Lower lobe of right lung (tissue), 2 donors: Measurements from ENCODE around the gene NUAK2. TPM values are rescaled to one million over a fixed set of nuclear protein-coding genes. Genes with fewer than 3 reads are reported as not detected.

ENCODE experiments used
- ATAC-seq, 2 donors: fragments of 200-7000 bp; cut with Tn5 transposase; one replicate each; pipeline ENCODE4 v1.9.1; 2020 to 2022; ENCODE audit warnings: mild to moderate bottlenecking in 2 of 2, moderate library complexity in 2 of 2
- DNase-seq: peaks from one replicate; pipeline ENCODE4 v3.0.0-alpha.2; 2020
- H3K27ac ChIP-seq: fragments of 200-600 bp; one replicate; pipeline ENCODE4 v1.8.0; 2022
- H3K27me3 ChIP-seq: fragments of 200-600 bp; one replicate; pipeline ENCODE4 v1.8.0; 2022; ENCODE audit warnings: low read depth
- H3K36me3 ChIP-seq: fragments of 200-600 bp; one replicate; pipeline ENCODE4 v1.8.0; 2022; ENCODE audit warnings: mild to moderate bottlenecking
- H3K4me1 ChIP-seq: fragments of 200-600 bp; one replicate; pipeline ENCODE4 v1.8.0; 2022
- H3K4me3 ChIP-seq: fragments of 200-600 bp; one replicate; pipeline ENCODE4 v1.8.0; 2022; ENCODE audit warnings: mild to moderate bottlenecking
- H3K9me3 ChIP-seq: fragments of 200-600 bp; one replicate; pipeline ENCODE4 v1.8.0; 2022
- CTCF ChIP-seq: fragments of 200-600 bp; IDR thresholded peaks from one replicate; pipeline ENCODE4 v1.8.0; 2022; ENCODE audit warnings: antibody characterized with exemption, mild to moderate bottlenecking
- intact Hi-C: fragments of 100-400 bp; cut with DNase I; formaldehyde crosslinking; loops from one replicate; pipeline ENCODE4 v1.11.0; 2022
- total RNA-seq: library from RNA; stranded (reverse); fragmentation: NEBNext Ultra II Directional; extraction: Animal tissue kit (Norgen Biotek cat#: 25700); gene quantifications from one replicate; pipeline ENCODE4 v1.2.1, GENCODE V29; 2021
- donor health status: DM: no; HTN: yes; CAD: no; lungs with severe emphysema.

NUAK2 gene
- total RNA-seq, 1 donor from 2014 or later, result 6.8 TPM

- Histone ChIP-seq H3K27ac (peak overlapping the region; percentile 7), H3K4me1 (peaks cover 6% of the 10 kb centered on the region), H3K9me3 (no peaks in the 10 kb centered on the region), H3K27me3 (peaks cover 9% of the 10 kb centered on the region), H3K36me3 (no peaks in the 10 kb centered on the region), H3K4me3 (no peak overlapping the region)
- DNase-seq (peak; percentile 87), ATAC-seq (peak; percentile 82 to 91)
- intact Hi-C loops, result no loop called here
- TF ChIP-seq CTCF, result no peak
These were observed 33.5 kb upstream of the NUAK2 start for GRCh38 chr1:205355075-205355453.

DNA sequence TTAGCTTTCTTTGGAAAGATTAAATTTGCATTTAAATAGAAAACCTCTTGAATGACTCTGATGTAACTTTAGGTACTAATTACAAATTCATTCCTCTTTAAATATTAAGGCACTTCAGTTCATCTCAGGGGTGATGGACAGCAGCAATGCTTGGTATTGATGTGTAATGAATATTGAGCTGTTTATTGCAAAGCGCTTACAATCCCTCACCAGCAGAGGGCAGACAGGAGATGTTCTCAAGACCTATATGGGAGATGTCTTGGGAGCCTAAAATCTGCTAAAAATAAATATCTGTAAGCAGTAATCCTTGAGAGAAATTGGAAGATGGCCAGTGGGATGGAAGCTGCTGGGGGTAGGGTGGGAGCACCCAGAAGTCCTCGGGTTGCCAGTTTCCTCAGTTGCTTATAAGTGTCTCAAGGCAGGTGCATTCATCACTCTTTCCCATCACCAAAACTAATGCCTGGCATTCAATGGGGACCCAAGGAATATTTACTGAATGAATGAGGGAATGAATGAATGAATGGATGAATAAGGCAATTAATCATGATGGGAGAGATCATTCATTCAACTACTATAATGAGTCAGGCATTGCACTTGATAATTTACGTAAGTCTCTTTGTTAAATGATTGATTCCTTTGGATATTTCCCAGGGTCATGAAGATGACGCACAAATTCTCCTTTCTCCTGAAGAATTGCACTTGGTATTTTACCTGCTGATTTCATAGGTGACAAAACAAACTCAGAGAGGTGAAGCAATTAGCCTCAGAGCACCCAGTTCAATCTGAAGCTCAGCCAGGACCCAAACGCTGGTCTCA is 32.9 kb upstream of the NUAK2 start:
- TF ChIP-seq CTCF, result peak; percentile 85
- ATAC-seq (peak; percentile 67 to 78), DNase-seq (no peak)
- Histone ChIP-seq H3K27ac (peak overlapping the region; percentile 7), H3K4me1 (peaks cover 9% of the 10 kb centered on the region), H3K4me3 (no peak overlapping the region), H3K36me3 (no peaks in the 10 kb centered on the region), H3K9me3 (no peaks in the 10 kb centered on the region), H3K27me3 (peaks cover 9% of the 10 kb centered on the region)
- intact Hi-C loops, result no loop called here

DNA sequence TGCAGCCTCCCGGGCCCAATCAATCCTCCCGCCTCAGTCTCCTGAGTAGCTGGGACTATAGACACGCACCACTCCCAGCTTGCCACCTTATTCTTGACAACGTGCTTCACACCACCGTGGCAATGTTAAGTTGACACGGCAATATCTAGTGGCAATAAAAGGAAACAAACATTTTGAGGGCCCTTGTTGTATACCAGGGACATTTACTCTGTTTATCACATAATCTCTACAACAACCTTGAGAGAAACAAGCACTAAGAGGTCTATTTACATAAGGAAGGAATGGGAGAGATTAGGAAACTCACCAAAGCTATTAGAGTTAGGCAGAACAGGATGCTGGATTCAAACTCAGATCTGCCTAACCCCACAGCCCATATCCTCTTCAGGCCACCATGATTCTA is 32.1 kb upstream of the NUAK2 start:
- intact Hi-C loops, result no loop called here
- peak; percentile 66 to 74 for ATAC-seq
- H3K27ac ChIP-seq, result no peak overlapping the region
- peaks cover 9% of the 10 kb centered on the region for H3K4me1 ChIP-seq
- no peak for DNase-seq
- H3K36me3 ChIP-seq, result no peaks in the 10 kb centered on the region
- no peaks in the 10 kb centered on the region for H3K9me3 ChIP-seq
- no peak for TF ChIP-seq CTCF
- H3K4me3 ChIP-seq, result no peak overlapping the region
- peaks cover 9% of the 10 kb centered on the region for H3K27me3 ChIP-seq

GRCh38 chr1:205353191-205353590 is 31.6 kb upstream of the NUAK2 start:
- no peak for DNase-seq
- H3K4me1 ChIP-seq, result peaks cover 9% of the 10 kb centered on the region
- no peak overlapping the region for H3K4me3 ChIP-seq
- no peak for ATAC-seq
- H3K27ac ChIP-seq, result no peak overlapping the region
- H3K9me3 ChIP-seq, result no peaks in the 10 kb centered on the region
- TF ChIP-seq CTCF, result no peak
- H3K36me3 ChIP-seq, result no peaks in the 10 kb centered on the region
- peaks cover 9% of the 10 kb centered on the region for H3K27me3 ChIP-seq
- intact Hi-C loops, result no loop called here

DNA sequence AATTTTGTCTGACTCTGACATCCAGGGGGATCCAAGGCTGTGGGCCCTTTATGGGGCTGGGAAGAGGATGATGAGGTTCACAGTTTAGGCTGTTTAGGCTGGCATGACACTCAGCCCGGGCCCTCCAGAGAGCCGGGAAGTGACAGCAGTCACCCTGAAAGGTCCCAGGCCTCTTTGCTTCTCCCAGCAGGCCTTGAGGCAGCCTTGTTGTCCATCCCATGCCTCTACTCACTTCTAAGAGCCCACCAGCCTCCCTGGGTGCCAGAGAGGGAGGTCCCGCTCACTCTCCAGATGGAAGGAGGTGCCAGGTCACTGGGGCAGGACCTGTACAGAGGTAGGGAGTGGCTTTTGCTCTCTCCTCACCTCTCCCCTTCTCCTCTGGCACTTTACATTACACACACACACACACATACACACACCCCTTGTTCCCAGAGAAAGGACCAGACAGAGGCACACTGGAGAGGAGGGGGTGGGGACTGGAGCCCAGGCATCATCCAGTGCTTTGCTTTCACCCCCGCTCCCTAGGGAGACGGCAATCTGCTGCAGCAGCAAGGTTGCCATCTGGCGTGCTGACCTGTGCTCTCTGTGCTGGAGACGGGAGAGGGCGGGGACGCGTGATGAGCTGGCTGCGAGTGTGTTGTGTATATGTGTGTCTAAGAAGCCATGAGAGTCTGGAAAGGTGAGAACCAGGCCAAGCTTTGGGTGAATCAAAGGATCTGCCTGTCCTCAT is 30.6 kb upstream of the NUAK2 start:
- DNase-seq, result no peak
- intact Hi-C loops, result no loop called here
- Histone ChIP-seq H3K4me3 (no peak overlapping the region), H3K4me1 (peaks cover 9% of the 10 kb centered on the region), H3K9me3 (no peaks in the 10 kb centered on the region), H3K36me3 (no peaks in the 10 kb centered on the region), H3K27ac (no peak overlapping the region), H3K27me3 (peaks cover 11% of the 10 kb centered on the region)
- TF ChIP-seq CTCF, result no peak
- no peak for ATAC-seq
